Epidermal melanocyte (primary cell): Measurements from ENCODE around the gene MUC16.

Experiments used
- DNase-seq: peaks from one replicate; pipeline ENCODE4 v3.0.0; 2011; ENCODE audit warnings: low spot score; ENCODE audit not compliant: insufficient read length

MUC16 gene

DNA sequence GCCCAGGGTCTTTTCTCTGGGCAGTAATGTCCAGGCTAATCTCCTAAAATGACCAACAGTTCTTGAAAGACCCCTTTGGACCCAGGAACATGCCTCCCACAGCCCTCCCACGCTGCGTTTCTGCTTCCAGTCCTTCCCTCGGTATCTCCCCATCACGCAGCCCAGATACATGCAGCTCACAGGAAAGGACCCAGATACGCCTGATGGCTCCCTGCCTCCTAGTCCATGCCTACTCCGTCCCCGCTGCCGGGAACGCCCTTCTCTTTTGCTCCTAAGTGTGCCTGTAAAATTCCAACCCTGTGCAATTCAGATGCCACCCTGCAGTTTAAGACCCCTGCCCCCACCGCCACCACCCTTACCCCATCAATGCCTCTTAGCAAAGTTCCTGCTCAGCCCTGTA lies 778 bp downstream of the MUC16 start:
- no peak for DNase-seq

DNA sequence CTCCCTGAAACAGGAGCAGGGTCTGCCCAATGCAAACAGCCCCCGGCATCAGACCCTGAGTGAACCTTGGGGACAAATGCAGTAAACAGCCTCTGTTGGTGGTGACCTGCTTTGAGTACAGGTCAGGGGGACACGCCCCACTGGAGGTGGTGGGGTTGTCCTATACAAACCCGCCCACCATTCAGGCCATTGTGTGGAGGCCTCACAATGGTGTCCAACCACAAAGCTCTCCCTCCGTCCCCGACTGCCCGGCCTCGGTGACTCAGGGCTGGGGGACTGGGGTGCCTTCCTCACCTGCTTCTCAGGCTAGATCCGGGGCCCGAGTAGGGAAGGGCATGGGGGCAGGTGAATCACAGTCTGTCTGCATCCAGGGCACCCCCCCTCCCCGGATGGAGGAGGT lies 1.5 kb downstream of the MUC16 start:
- no peak for DNase-seq

DNA sequence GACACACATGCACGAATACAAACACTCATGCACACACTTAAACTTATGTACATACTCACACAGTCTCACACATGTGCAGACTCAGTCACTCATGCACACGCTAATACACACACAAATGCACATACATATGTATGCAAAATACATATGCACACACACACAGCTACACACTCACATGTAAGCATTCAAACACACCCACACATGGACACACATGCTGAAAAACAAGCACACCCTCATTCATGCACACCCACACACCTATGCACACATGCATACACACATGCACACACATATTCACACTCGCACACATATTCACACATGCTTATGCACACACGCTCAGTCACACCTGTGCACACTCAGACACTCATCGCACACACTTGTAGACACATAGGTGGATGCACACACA lies 9.3 kb downstream of the MUC16 start:
- no peak for DNase-seq

DNA sequence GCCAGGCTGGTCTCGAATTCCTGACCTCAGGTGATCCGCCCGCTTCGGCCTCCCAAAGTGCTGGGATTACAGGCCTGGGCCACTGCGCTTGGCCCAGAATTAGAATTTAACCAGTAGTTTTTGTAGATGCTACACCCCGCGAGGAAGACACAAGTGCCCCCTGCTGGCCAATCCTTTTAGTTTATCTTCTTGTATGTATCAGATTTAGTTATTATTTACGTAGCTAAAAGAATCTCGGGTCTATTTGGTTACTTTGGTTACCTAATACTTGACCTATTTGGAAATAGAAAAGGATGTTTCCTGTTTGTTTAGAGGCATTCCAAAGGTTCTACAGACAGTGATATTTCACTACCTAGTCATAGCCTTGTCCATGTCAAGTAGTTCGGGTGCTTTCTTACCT lies 22.0 kb downstream of the MUC16 start:
- DNase-seq, result no peak

DNA sequence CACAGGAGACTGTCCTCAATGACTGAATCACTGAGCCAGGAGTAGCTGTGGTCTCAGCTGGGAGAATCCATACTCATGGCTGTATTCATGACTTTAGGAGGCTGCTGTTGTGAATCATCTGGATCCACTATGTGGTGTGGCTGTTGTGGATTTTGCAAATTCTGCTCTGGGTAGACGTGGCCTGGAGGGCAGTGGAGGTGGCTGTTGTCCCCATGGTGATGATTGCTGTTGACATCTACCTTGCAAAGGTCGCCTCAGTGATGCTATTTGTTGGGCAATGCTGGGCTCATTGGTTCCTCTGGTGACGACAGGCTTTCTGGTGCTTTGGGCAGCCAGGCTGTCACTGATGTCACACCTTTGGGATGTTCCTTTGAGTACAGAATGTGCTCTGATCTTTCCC lies 23.9 kb downstream of the MUC16 start:
- DNase-seq, result no peak

DNA sequence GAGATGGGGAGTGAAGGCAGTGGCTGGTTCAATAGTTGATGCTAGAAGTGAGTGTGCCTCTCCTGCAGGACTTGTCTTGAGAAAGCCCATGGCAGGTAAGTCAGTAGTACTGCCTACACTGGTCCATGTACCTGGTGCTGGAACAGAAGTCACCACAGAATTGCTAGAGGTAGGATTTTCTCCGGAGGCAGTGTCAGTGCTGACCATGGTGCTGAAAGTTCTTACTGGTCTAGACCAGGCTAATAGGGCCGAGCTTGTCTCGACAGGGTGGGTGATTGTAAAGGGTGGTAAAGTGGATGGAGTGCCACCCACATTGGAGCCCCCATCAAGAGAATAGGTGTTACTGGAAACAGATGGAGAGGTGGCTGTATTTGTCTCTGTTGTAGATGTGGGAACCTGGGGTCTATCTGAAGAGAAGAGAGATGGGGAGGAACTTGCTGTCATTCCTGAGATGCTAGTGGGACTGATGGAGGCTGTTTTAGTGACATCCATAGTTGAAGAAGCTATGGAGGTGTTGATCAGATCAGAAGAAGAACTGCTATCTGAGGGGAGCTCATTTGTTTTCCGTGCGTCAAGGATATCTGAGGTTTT lies 36.6 kb downstream of the MUC16 start:
- no peak for DNase-seq

DNA sequence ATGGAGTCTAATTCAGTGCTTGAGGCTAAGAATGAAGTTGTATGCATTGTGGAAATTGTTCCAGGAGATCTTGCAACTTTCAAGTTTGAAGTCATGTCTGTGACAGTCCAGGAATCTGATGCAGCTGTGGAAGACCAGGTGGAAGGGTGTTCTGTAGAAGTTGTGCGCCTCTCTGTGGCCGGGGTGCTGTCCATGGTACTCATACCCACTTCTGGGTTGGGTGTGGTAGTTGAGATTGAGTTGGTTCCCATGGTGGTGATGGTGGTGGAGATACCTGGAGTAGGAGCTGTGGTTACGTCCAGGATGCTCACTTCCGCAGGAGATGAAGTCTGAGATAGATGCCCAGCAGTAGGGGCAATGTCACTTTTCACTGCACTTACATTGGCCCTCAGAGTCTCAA lies 44.3 kb downstream of the MUC16 start:
- DNase-seq, result no peak
